ENCODE data around the gene EIF4G3. TPM values are rescaled to one million over a fixed set of nuclear protein-coding genes. Genes with fewer than 3 reads are reported as not detected.

Gene EIF4G3
- total and polyA plus RNA-seq, 10 of the 15 experiments (the other 5 are each of a cell fraction or from before 2014, with no cell fraction given) = 7.4 to 45.1 (median 29.1) TPM

GRCh38 chr1:20932437-20932977 is 244.2 kb downstream of the EIF4G3 start:
- H3K4me3 ChIP-seq = 0 out of 2 replicates have a peak overlapping the region, but pooled peaks have one; percentile 7
- DNase-seq (ENCODE audit: low read depth, low spot score) = peak; percentile 27
- H3K4me1 ChIP-seq (ENCODE audit: control insufficient read depth, insufficient read depth, low read length) = peaks cover 15% of the 10 kb centered on the region
- H3K9me3 ChIP-seq (replicated peaks; ENCODE audit: control insufficient read depth, insufficient read depth, low read length) = no peaks in the 10 kb centered on the region
- H3K27me3 ChIP-seq (replicated peaks in 1 of 2; ENCODE audit: control insufficient read depth in 2 of 2, insufficient read depth in 2 of 2, low read length in 1 of 2) = no peaks in the 10 kb centered on the region
- in situ Hi-C loops (cut with MboI) (no loop called here), intact Hi-C loops (cut with micrococcal nuclease; ENCODE audit: unreplicated experiment) (no loop called here)
- no TSS peak for BruUV-seq (replicated peaks)
- SMC1A ChIA-PET (ENCODE audit: uncharacterized antibody, unreplicated experiment) = interaction anchor here (0.6 to 1.0 kb wide), 7 partner anchors 21 to 263 kb away, joined by 3 to 5 read pairs (median 3); no protein-coding TSS in a partner anchor
- H3K79me2 ChIP-seq (ENCODE audit: control insufficient read depth, insufficient read depth, low read length) = no peaks in the 10 kb centered on the region
- CTCF ChIA-PET = interaction anchor here (0.7 to 4.5 kb wide), 8 partner anchors 12 to 467 kb away, joined by 3 to 22 read pairs (median 4); no protein-coding TSS in a partner anchor
- RAD21 ChIA-PET (ENCODE audit: unreplicated experiment) = interaction anchor here (0.9 to 2.5 kb wide), 3 partner anchors 32 to 263 kb away, joined by 3 to 10 read pairs (median 4); no protein-coding TSS in a partner anchor
- POLR2A ChIA-PET = no interaction called here
- no peak overlapping the region; the same call in 1 of the 2 replicates for H3K9ac ChIP-seq (ENCODE audit: control insufficient read depth, insufficient read depth, low read length)
- WGBS (ENCODE audit: insufficient coverage, insufficient replicate concordance, low lambda C conversion rate, missing lambda C conversion rate) = 0% methylated on average over 8 of the region's 8 CpGs
- H3K36me3 ChIP-seq (ENCODE audit: control insufficient read depth in 2 of 2, insufficient read depth in 2 of 2, low read length in 1 of 2) = peaks cover 0 to 3% of the 10 kb centered on the region in 2 experiments; a peak in 1 of 4 replicates
- no peak for FAIRE-seq
- H4K20me1 ChIP-seq (ENCODE audit: control insufficient read depth, insufficient read depth) = no peaks in the 10 kb centered on the region
- peak overlapping the region; percentile 59 for H2AFZ ChIP-seq (ENCODE audit: control insufficient read depth, low read depth, low read length)
- peak overlapping the region; percentile 62; the same call in 1 of the 2 replicates for H3K4me2 ChIP-seq (ENCODE audit: control insufficient read depth, insufficient read depth)
- peak; percentile 89 for ATAC-seq
- H3K27ac ChIP-seq (ENCODE audit: control insufficient read depth, insufficient read depth) = peak overlapping the region; percentile 16; the same call in 1 of the 2 replicates
- no peak for TF ChIP-seq IKZF1 (conservative IDR thresholded peaks at IDR 0.05)
- no peak for TF ChIP-seq KLF5 (IDR thresholded peaks at IDR 0.05; ENCODE audit: partially characterized antibody)
- TF ChIP-seq HDAC6 (IDR thresholded peaks at IDR 0.05; ENCODE audit: unreplicated experiment) = no peak
- TF ChIP-seq NFIC (IDR thresholded peaks at IDR 0.05; ENCODE audit: low read depth, low read length) = peak; percentile 90
- no peak for TF ChIP-seq SREBF2 (IDR thresholded peaks at IDR 0.05; ENCODE audit: low read length)
- TF ChIP-seq USF2 (IDR thresholded peaks at IDR 0.05; ENCODE audit: borderline replicate concordance, low read depth, low read length) = no peak
- TF ChIP-seq ZBTB33 (IDR thresholded peaks at IDR 0.05) = no peak
- TF ChIP-seq CTCF (IDR thresholded peaks at IDR 0.05 in 2 of 3, conservative IDR thresholded peaks at IDR 0.05 in 1 of 3; ENCODE audit: control insufficient read depth in 2 of 3, extremely low read depth in 1 of 3, insufficient read depth in 1 of 3, low read depth in 3 of 3, low read length in 3 of 3) = peak in 1 of 3 experiments; percentile 10; a peak in 1 of 6 replicates
- TF ChIP-seq ATF3 (IDR thresholded peaks at IDR 0.05; ENCODE audit: borderline replicate concordance, extremely low read depth, low read depth, low read length) = no peak
- no peak for TF ChIP-seq NFYB (IDR thresholded peaks at IDR 0.05; ENCODE audit: insufficient read depth, low read depth, low read length)
- no peak for TF ChIP-seq NR2C2 (IDR thresholded peaks at IDR 0.05; ENCODE audit: borderline replicate concordance, control insufficient read depth, insufficient read length, low read depth)
- TF ChIP-seq POLR2AphosphoS5 (IDR thresholded peaks at IDR 0.05; ENCODE audit: low read length) = no peak
- TF ChIP-seq SIN3A (IDR thresholded peaks at IDR 0.05; ENCODE audit: low read depth, low read length) = no peak
- peak; percentile 48; the same call in 1 of the 2 replicates for TF ChIP-seq BCL11A (IDR thresholded peaks at IDR 0.05; ENCODE audit: low read depth, low read length)
- TF ChIP-seq NFYA (IDR thresholded peaks at IDR 0.05; ENCODE audit: borderline replicate concordance, low read depth, low read length) = no peak
- peak; percentile 38; the same call in 1 of the 2 replicates for TF ChIP-seq PML (IDR thresholded peaks at IDR 0.05; ENCODE audit: low read length)
- no peak for TF ChIP-seq CBX3 (IDR thresholded peaks at IDR 0.05; ENCODE audit: borderline replicate concordance, low read depth)
- TF ChIP-seq SREBF1 (IDR thresholded peaks at IDR 0.05; ENCODE audit: low read length) = peak; percentile 71
- no peak for TF ChIP-seq SMAD1 (IDR thresholded peaks at IDR 0.05; ENCODE audit: low read depth, partially characterized antibody)
- no peak for TF ChIP-seq ZNF622 (IDR thresholded peaks at IDR 0.05)

All from GM12878 (cell line).